Activated CD4-positive, CD25-positive, alpha-beta regulatory T cell treated with anti-CD3 and anti-CD28 coated beads, Interleukin-2, amount 50 U/mL, for 24 hours (primary cell): ENCODE data around the gene YKT6.

Experiments
- ATAC-seq, 2 donors: fragments of 150-1000 bp; cut with Tn5 transposase; one replicate each; pipeline ENCODE4 v1.10.0; 2021; ENCODE audit warnings: mild to moderate bottlenecking in 1 of 2, moderate library complexity in 1 of 2

The YKT6 gene

GRCh38 chr7:44235582-44236332, 35.0 kb downstream of the YKT6 start:
- no peak for ATAC-seq

GRCh38 chr7:44236333-44236728, 35.6 kb downstream of the YKT6 start:
- ATAC-seq = no peak

- ATAC-seq = no peak
These were observed 36.9 kb downstream of the YKT6 start for GRCh38 chr7:44237696-44238095.

- ATAC-seq = no peak
These were observed 37.4 kb downstream of the YKT6 start for GRCh38 chr7:44238116-44238695.

GRCh38 chr7:44239361-44239760, 38.6 kb downstream of the YKT6 start:
- no peak for ATAC-seq

- ATAC-seq = no peak
These were observed 39.6 kb downstream of the YKT6 start for GRCh38 chr7:44240376-44240775.

- ATAC-seq = peak; percentile 82 to 85
These were observed 40.3 kb downstream of the YKT6 start for GRCh38 chr7:44240983-44241510.

- no peak for ATAC-seq
These were observed 41.3 kb downstream of the YKT6 start for GRCh38 chr7:44242091-44242490.

- no peak for ATAC-seq
These were observed 43.5 kb downstream of the YKT6 start for GRCh38 chr7:44244282-44244681.

GRCh38 chr7:44246396-44247113, 45.8 kb downstream of the YKT6 start:
- ATAC-seq = no peak

- ATAC-seq = no peak
These were observed 47.3 kb downstream of the YKT6 start for GRCh38 chr7:44247868-44248651.

- ATAC-seq = no peak
These were observed 49.0 kb downstream of the YKT6 start for GRCh38 chr7:44249639-44250234.

GRCh38 chr7:44251269-44251668, 50.5 kb downstream of the YKT6 start:
- ATAC-seq = no peak

- ATAC-seq = no peak
These were observed 51.1 kb downstream of the YKT6 start for GRCh38 chr7:44251881-44252280.

GRCh38 chr7:44256459-44256858, 55.7 kb downstream of the YKT6 start:
- ATAC-seq = no peak

GRCh38 chr7:44257213-44257612, 56.4 kb downstream of the YKT6 start:
- ATAC-seq = no peak

- peak; percentile 96 for ATAC-seq
These were observed 57.0 kb downstream of the YKT6 start for GRCh38 chr7:44257618-44258422.

- no peak for ATAC-seq
These were observed 57.6 kb downstream of the YKT6 start for GRCh38 chr7:44258423-44258760.

GRCh38 chr7:44258865-44259546, 58.2 kb downstream of the YKT6 start:
- no peak for ATAC-seq

GRCh38 chr7:44259547-44260457, 59.0 kb downstream of the YKT6 start:
- ATAC-seq = no peak
